Measurements from ENCODE around the gene DCLK2. TPM values are rescaled to one million over a fixed set of nuclear protein-coding genes. Genes with fewer than 3 reads are reported as not detected.

Gene DCLK2
- total RNA-seq, 1 experiment from 2014 or later = 2.7 TPM

- H2AFZ ChIP-seq (ENCODE audit: low read depth, low read length, poor library complexity, severe bottlenecking) = no peak overlapping the region
- no peaks in the 10 kb centered on the region for H3K36me3 ChIP-seq (ENCODE audit: control insufficient read depth in 1 of 2, insufficient read depth in 2 of 2, low read length in 2 of 2)
- H3K79me2 ChIP-seq (ENCODE audit: insufficient read depth, low read length) = no peaks in the 10 kb centered on the region
- H3K27me3 ChIP-seq (ENCODE audit: insufficient read depth, low read length) = no peaks in the 10 kb centered on the region
- ChIA-PET CTCF (no interaction called here), RAD21 (ENCODE audit: low non-redundant PET in 1 of 2, low total read pairs in 2 of 2, uncharacterized antibody in 2 of 2, unreplicated experiment in 2 of 2) (no interaction called here), POLR2A (no interaction called here)
- peaks cover 5 to 8% of the 10 kb centered on the region in 2 experiments; a peak in 3 of 4 replicates for H3K4me1 ChIP-seq (ENCODE audit: control insufficient read depth in 1 of 2, insufficient read depth in 2 of 2, low read length in 2 of 2)
- intact Hi-C loops (cut with micrococcal nuclease) = no loop called here
- no peak overlapping the region for H3K4me2 ChIP-seq (ENCODE audit: low read length)
- no peaks in the 10 kb centered on the region for H4K20me1 ChIP-seq (ENCODE audit: insufficient read depth)
- H3K9ac ChIP-seq (ENCODE audit: low read length) = no peak overlapping the region
- H3K9me3 ChIP-seq (ENCODE audit: control insufficient read depth in 1 of 2, insufficient read depth in 1 of 2, low read depth in 1 of 2, low read length in 2 of 2) = no peaks in the 10 kb centered on the region
- no TSS peak for BruUV-seq (replicated peaks)
- ATAC-seq (no peak), DNase-seq (ENCODE audit: low read depth, low spot score) (no peak)
- H3K9me2 ChIP-seq (ENCODE audit: insufficient read depth) = no peaks in the 10 kb centered on the region
- H3K27ac ChIP-seq (ENCODE audit: low read depth, low read length) = no peak overlapping the region
- no peak for TF ChIP-seq CBX3 (IDR thresholded peaks at IDR 0.05; ENCODE audit: low read depth)
- TF ChIP-seq REST (IDR thresholded peaks at IDR 0.05; ENCODE audit: low read depth) = no peak
- TF ChIP-seq SRF (IDR thresholded peaks at IDR 0.05; ENCODE audit: low read depth) = no peak
- TF ChIP-seq TCF7L2 (IDR thresholded peaks at IDR 0.05; ENCODE audit: borderline replicate concordance, extremely low read depth, insufficient read depth, insufficient read length) = no peak
- no peak for TF ChIP-seq POLR2AphosphoS5 (IDR thresholded peaks at IDR 0.05; ENCODE audit: low read depth, low read length)
- no peak for TF ChIP-seq JUND (IDR thresholded peaks at IDR 0.05)
- no peak for TF ChIP-seq POLR2A (IDR thresholded peaks at IDR 0.05; ENCODE audit: borderline replicate concordance, extremely low read depth, insufficient read depth, insufficient read length)
- no peak for TF ChIP-seq ATF3 (IDR thresholded peaks at IDR 0.05)
- TF ChIP-seq EZH2 (IDR thresholded peaks at IDR 0.05) = no peak
- TF ChIP-seq YY1 (IDR thresholded peaks at IDR 0.05; ENCODE audit: extremely low read depth, insufficient replicate concordance, low read depth, low read length) = no peak
- TF ChIP-seq EZH2phosphoT487 (IDR thresholded peaks at IDR 0.05; ENCODE audit: borderline replicate concordance) = no peak
- no peak for TF ChIP-seq ZBTB33 (IDR thresholded peaks at IDR 0.05; ENCODE audit: extremely low read depth, insufficient replicate concordance, low read length)
- TF ChIP-seq CTCF (IDR thresholded peaks at IDR 0.05 in 2 of 3, conservative IDR thresholded peaks at IDR 0.05 in 1 of 3; ENCODE audit: borderline replicate concordance in 1 of 3, insufficient read depth in 1 of 3, low read depth in 2 of 3, low read length in 2 of 3) = no peak
- no peak for TF ChIP-seq ZFX (IDR thresholded peaks at IDR 0.05)
- no peak for TF ChIP-seq SIN3A (IDR thresholded peaks at IDR 0.05; ENCODE audit: low read depth)
- TF ChIP-seq SP1 (IDR thresholded peaks at IDR 0.05; ENCODE audit: low read depth) = no peak
- TF ChIP-seq CEBPB (IDR thresholded peaks at IDR 0.05; ENCODE audit: low read depth) = no peak
- TF ChIP-seq ELF1 (IDR thresholded peaks at IDR 0.05; ENCODE audit: borderline replicate concordance, low read depth) = no peak
- no peak for TF ChIP-seq ZNF274 (IDR thresholded peaks at IDR 0.05; ENCODE audit: low read depth, low read length)
- no peak overlapping the region for H3K4me3 ChIP-seq (replicated peaks in 1 of 2; ENCODE audit: low read depth in 1 of 2, low read length in 2 of 2)
Measured at GRCh38 chr4:150116506-150116905, 38.3 kb downstream of the DCLK2 start.

All from HCT116 (cell line).